ENCODE measurements around the gene RESP18. TPM values are rescaled to one million over a fixed set of nuclear protein-coding genes. Genes with fewer than 3 reads are reported as not detected.

RESP18 gene
- total and polyA plus RNA-seq, 2 of the 4 experiments (the other 2 are of a cell fraction) = not detected

DNA sequence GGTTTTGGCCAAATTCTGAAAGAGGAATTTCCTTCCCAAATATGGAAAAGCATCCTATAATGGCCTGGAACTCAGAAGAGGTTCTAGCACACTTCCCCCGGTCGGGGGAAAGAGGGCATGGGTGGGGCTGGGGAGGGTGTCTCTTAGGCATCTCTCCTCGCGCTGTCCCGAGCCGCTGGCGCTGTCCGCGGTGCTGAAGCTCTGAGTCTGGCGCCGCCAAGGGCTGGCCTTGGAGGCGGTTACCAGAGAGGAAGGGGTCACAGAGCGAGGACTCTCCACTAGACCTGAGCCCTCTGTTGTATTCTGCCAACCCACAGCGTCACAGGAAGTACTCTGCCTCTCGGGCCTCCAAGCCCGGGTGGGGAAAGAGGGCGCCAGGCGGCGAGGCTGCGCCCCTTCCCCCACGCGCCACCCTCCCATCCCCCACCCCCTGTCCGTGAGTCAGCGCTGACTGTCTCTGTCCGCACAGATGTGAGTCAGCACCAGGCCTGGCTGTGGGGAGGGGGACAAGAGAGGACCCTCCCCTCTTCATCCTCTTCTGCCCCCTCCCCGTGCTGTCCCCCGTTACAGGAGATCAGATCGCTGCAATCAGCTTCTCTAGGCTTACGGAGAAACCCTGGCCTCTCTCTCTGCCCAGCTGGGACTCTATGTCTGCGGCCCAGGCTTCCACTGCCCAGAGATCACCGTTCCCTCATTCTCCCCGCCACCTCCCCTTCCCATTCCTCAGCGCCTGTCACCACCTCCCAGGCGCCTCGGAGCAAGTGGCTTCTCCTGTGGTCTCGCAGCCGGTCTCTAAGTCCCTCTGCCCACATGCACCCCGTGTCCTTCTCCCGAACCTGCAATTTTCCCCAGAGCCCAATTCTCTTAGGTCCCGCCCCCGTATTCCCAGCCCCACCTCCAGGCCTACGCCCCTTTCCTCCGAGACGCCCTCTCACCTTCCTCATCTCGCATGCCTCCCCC is 24.1 kb downstream of the RESP18 start:
- Histone ChIP-seq H2AK5ac (ENCODE audit: low read depth, low read length) (peak overlapping the region; percentile 58; the same call in 1 of the 2 replicates), H3K9me3 (ENCODE audit: control insufficient read depth, insufficient read depth, low read length) (no peaks in the 10 kb centered on the region), H4K8ac (ENCODE audit: low read depth in 2 of 2, low read length in 2 of 2) (no peak overlapping the region), H3K4me3 (ENCODE audit: insufficient read depth, low read depth, low read length) (peak overlapping the region; percentile 59), H3K79me1 (ENCODE audit: low read depth in 1 of 2, low read length in 2 of 2) (no peaks in the 10 kb centered on the region), H4K91ac (ENCODE audit: insufficient read depth, low read depth, low read length) (0 out of 2 replicates have a peak overlapping the region, but pooled peaks have one; percentile 23), H2AK9ac (replicated peaks; ENCODE audit: low read depth, low read length, poor library complexity) (peak overlapping the region; percentile 87), H3K4me1 (ENCODE audit: control insufficient read depth, insufficient read depth, low read length) (peaks cover 6% of the 10 kb centered on the region; the same call in 1 of the 2 replicates), H2BK120ac (ENCODE audit: low read depth, low read length) (peak overlapping the region; percentile 32), H3K4ac (ENCODE audit: low read depth, low read length) (peak overlapping the region; percentile 17; the same call in 1 of the 2 replicates), H3K9ac (ENCODE audit: low read depth, low read length) (peak overlapping the region; percentile 8; the same call in 1 of the 2 replicates), H4K20me1 (ENCODE audit: insufficient read depth, low read length) (peaks cover 7% of the 10 kb centered on the region), H3K4me2 (ENCODE audit: low read depth, low read length) (peak overlapping the region; percentile 85), H3K36me3 (ENCODE audit: control insufficient read depth, insufficient read depth, low read length) (no peaks in the 10 kb centered on the region), H2AFZ (replicated peaks; ENCODE audit: low read length, poor library complexity) (peak overlapping the region; percentile 90), H3K14ac (replicated peaks; ENCODE audit: low read depth, low read length) (no peak overlapping the region), H2BK20ac (ENCODE audit: low read depth, low read length) (no peak overlapping the region), H3K23ac (ENCODE audit: low read depth, low read length) (no peak overlapping the region), H3K9me1 (ENCODE audit: insufficient read depth, low read length) (no peaks in the 10 kb centered on the region), H3K18ac (ENCODE audit: low read depth, low read length) (no peak overlapping the region), H3K56ac (ENCODE audit: extremely low read depth, insufficient read depth, low read length) (no peak overlapping the region), H2BK5ac (ENCODE audit: low read depth, low read length, poor library complexity, severe bottlenecking) (peak overlapping the region; percentile 54), H3K27ac (ENCODE audit: insufficient read depth, low read length) (peak overlapping the region; percentile 32; the same call in 1 of the 2 replicates), H4K5ac (ENCODE audit: low read depth, low read length) (no peak overlapping the region), H2BK15ac (ENCODE audit: low read depth, low read length) (no peak overlapping the region), H3K27me3 (ENCODE audit: control insufficient read depth, insufficient read depth, low read length) (no peaks in the 10 kb centered on the region; the same call in 1 of the 2 replicates)
- ChIA-PET CTCF (interaction anchor here (1.1 kb wide), 1 partner anchor 8 kb away, joined by 3 read pairs; no protein-coding TSS in a partner anchor), POLR2A (ENCODE audit: unreplicated experiment) (no interaction called here)
- DNase-seq (peak; percentile 65), ATAC-seq (ENCODE audit: low read depth) (peak; percentile 98)
- in situ Hi-C loops (cut with MboI; ENCODE audit: low sequenced_read_pairs) (no loop called here), intact Hi-C loops (cut with micrococcal nuclease) (loop anchor here (5.0 kb wide), 1 partner anchor 34 kb away; no protein-coding TSS in a partner anchor), dilution Hi-C loops (cut with HindIII; ENCODE audit: low sequenced_read_pairs, unreplicated experiment) (no loop called here)
- WGBS, 2 experiments (ENCODE audit: extremely low coverage in 2 of 2, insufficient read length in 1 of 2) = 1% methylated on average over 15 of the region's 45 CpGs; no CpG with 5 or more reads in 1 of the 2 experiments
- BruUV-seq (replicated peaks) = no TSS peak
- TF ChIP-seq, protein P1, sequence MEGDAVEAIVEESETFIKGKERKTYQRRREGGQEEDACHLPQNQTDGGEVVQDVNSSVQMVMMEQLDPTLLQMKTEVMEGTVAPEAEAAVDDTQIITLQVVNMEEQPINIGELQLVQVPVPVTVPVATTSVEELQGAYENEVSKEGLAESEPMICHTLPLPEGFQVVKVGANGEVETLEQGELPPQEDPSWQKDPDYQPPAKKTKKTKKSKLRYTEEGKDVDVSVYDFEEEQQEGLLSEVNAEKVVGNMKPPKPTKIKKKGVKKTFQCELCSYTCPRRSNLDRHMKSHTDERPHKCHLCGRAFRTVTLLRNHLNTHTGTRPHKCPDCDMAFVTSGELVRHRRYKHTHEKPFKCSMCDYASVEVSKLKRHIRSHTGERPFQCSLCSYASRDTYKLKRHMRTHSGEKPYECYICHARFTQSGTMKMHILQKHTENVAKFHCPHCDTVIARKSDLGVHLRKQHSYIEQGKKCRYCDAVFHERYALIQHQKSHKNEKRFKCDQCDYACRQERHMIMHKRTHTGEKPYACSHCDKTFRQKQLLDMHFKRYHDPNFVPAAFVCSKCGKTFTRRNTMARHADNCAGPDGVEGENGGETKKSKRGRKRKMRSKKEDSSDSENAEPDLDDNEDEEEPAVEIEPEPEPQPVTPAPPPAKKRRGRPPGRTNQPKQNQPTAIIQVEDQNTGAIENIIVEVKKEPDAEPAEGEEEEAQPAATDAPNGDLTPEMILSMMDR (conservative IDR thresholded peaks at IDR 0.05; ENCODE audit: low read depth, low read length) = no peak
- TF ChIP-seq, protein P2, sequence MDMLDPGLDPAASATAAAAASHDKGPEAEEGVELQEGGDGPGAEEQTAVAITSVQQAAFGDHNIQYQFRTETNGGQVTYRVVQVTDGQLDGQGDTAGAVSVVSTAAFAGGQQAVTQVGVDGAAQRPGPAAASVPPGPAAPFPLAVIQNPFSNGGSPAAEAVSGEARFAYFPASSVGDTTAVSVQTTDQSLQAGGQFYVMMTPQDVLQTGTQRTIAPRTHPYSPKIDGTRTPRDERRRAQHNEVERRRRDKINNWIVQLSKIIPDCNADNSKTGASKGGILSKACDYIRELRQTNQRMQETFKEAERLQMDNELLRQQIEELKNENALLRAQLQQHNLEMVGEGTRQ (IDR thresholded peaks at IDR 0.05; ENCODE audit: low read depth, low read length) = no peak
- 0 out of 2 replicates have a peak, but pooled peaks have one; percentile 13 for TF ChIP-seq POLR2A (IDR thresholded peaks at IDR 0.05; ENCODE audit: low read depth, low read length)
- TF ChIP-seq MAZ (IDR thresholded peaks at IDR 0.05; ENCODE audit: borderline replicate concordance, low read depth, low read length) = peak; percentile 16; the same call in 1 of the 2 replicates
- TF ChIP-seq CEBPB (IDR thresholded peaks at IDR 0.05; ENCODE audit: low read depth, low read length) = no peak
- TF ChIP-seq RCOR1 (IDR thresholded peaks at IDR 0.05; ENCODE audit: insufficient replicate concordance, low read length) = peak; percentile 89
- TF ChIP-seq, protein P3, sequence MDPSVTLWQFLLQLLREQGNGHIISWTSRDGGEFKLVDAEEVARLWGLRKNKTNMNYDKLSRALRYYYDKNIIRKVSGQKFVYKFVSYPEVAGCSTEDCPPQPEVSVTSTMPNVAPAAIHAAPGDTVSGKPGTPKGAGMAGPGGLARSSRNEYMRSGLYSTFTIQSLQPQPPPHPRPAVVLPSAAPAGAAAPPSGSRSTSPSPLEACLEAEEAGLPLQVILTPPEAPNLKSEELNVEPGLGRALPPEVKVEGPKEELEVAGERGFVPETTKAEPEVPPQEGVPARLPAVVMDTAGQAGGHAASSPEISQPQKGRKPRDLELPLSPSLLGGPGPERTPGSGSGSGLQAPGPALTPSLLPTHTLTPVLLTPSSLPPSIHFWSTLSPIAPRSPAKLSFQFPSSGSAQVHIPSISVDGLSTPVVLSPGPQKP (IDR thresholded peaks at IDR 0.05; ENCODE audit: borderline replicate concordance, low read depth, low read length) = no peak
- no peak; the same call in 1 of the 2 replicates for TF ChIP-seq SMC3 (IDR thresholded peaks at IDR 0.05; ENCODE audit: low read depth, low read length)
- TF ChIP-seq FOS (IDR thresholded peaks at IDR 0.05; ENCODE audit: low read depth, low read length) = peak; percentile 66
- TF ChIP-seq MXI1 (IDR thresholded peaks at IDR 0.05; ENCODE audit: borderline replicate concordance, low read depth, low read length) = peak; percentile 80
- TF ChIP-seq NFE2L2 (IDR thresholded peaks at IDR 0.05; ENCODE audit: low read depth, low read length) = no peak
- no peak for TF ChIP-seq MAFK (IDR thresholded peaks at IDR 0.05; ENCODE audit: low read depth, low read length)

Data from IMR-90 (cell line).